NCI-H1092 (cell line): Measurements from ENCODE around the gene SENP1.
A peak's percentile ranks its signal among the peaks of the same experiment; 100 is the strongest.
"Not testable (repeated sequence)": the region's sequence is repeated elsewhere in the genome, so short reads cannot be mapped to it uniquely, and the experiment has no call there.

ENCODE experiments used
- DNase-seq: peaks from one replicate; lab custom pipeline; 2025; lab: John Stamatoyannopoulos, UW

The SENP1 gene

GRCh38 chr12:48105867-48106680 lies at the start of gene SENP1:
Gene SENP1 (minus strand): TSS chr12:48106079. CDS start chr12:48101472, 4,607 bp downstream.
- peak; percentile 95 for DNase-seq

- no peak for DNase-seq
Observed at GRCh38 chr12:48151103-48151771, 45.4 kb upstream of the SENP1 start.

- DNase-seq: no peak
Observed at GRCh38 chr12:48145981-48146380, 40.1 kb upstream of the SENP1 start.

- DNase-seq: no peak
Observed at GRCh38 chr12:48143898-48144297, 38.0 kb upstream of the SENP1 start.

GRCh38 chr12:48142818-48143674 lies 37.2 kb upstream of the SENP1 start:
- DNase-seq: no peak

- DNase-seq: no peak
Observed at GRCh38 chr12:48135027-48135426, 29.1 kb upstream of the SENP1 start.

GRCh38 chr12:48132826-48133225 lies 26.9 kb upstream of the SENP1 start:
- no peak for DNase-seq

- no peak for DNase-seq
Observed at GRCh38 chr12:48131517-48131916, 25.6 kb upstream of the SENP1 start.

- no peak for DNase-seq
Observed at GRCh38 chr12:48129376-48129775, 23.5 kb upstream of the SENP1 start.

GRCh38 chr12:48128800-48129199 lies 22.9 kb upstream of the SENP1 start:
- no peak for DNase-seq

- no peak for DNase-seq
Observed at GRCh38 chr12:48126953-48127630, 21.2 kb upstream of the SENP1 start.

GRCh38 chr12:48125985-48126384 lies 20.1 kb upstream of the SENP1 start:
- DNase-seq: no peak

- DNase-seq: not testable (repeated sequence)
Observed at GRCh38 chr12:48125542-48125941, 19.7 kb upstream of the SENP1 start.

GRCh38 chr12:48123169-48123568 lies 17.3 kb upstream of the SENP1 start:
- no peak for DNase-seq

GRCh38 chr12:48122065-48122834 lies 16.4 kb upstream of the SENP1 start:
- DNase-seq: no peak

- DNase-seq: no peak
Observed at GRCh38 chr12:48121522-48121921, 15.6 kb upstream of the SENP1 start.

GRCh38 chr12:48119834-48120195 lies 13.9 kb upstream of the SENP1 start:
- DNase-seq: no peak

GRCh38 chr12:48119078-48119833 lies 13.4 kb upstream of the SENP1 start, which contains the start of gene PFKM:
Gene PFKM (plus strand): TSS chr12:48119364. CDS start chr12:48122775, 3,411 bp downstream.
- DNase-seq: peak; percentile 83

- no peak for DNase-seq
Observed at GRCh38 chr12:48118284-48118871, 12.5 kb upstream of the SENP1 start.

- no peak for DNase-seq
Observed at GRCh38 chr12:48115957-48116356, 10.1 kb upstream of the SENP1 start.
